ENCODE measurements around the gene QRICH2. TPM values are rescaled to one million over a fixed set of nuclear protein-coding genes. Genes with fewer than 3 reads are reported as not detected.

The QRICH2 gene
- total and polyA plus RNA-seq, 9 of the 15 experiments (the other 6 are each of a cell fraction or from before 2014, with no cell fraction given): 0.03 to 1.6 (median 0.81) TPM

DNA sequence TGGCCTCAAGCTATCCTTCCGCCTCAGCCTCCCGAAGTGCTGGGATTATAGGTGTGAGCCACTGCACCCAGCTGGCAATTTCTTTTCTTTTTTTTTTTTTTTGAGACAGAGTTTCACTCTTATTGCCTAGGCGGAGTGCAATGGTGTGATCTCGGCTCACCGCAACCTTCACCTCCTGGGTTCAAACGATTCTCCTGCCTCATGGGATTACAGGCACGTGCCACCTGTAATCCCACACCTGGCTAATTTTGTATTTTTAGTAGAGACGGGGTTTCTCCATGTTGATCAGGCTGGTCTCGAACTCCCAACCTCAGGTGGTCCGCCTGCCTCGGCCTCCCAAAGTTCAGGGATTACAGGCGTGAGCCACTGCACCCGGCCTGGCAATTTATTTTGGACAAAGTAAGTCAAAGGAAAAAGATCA is 40.5 kb downstream of the QRICH2 start (continued):
- TF ChIP-seq THRAP3 (IDR thresholded peaks at IDR 0.05; ENCODE audit: borderline replicate concordance): 0 out of 2 replicates have a peak, but pooled peaks have one; percentile 70
- 0 out of 2 replicates have a peak, but pooled peaks have one; percentile 1 for TF ChIP-seq ZNF384 (IDR thresholded peaks at IDR 0.05; ENCODE audit: low read depth, low read length)
- TF ChIP-seq ZBTB49 (CRISPR knock-in tag; IDR thresholded peaks at IDR 0.05; ENCODE audit: borderline replicate concordance): 0 out of 2 replicates have a peak, but pooled peaks have one; percentile 17
- TF ChIP-seq, protein P1, sequence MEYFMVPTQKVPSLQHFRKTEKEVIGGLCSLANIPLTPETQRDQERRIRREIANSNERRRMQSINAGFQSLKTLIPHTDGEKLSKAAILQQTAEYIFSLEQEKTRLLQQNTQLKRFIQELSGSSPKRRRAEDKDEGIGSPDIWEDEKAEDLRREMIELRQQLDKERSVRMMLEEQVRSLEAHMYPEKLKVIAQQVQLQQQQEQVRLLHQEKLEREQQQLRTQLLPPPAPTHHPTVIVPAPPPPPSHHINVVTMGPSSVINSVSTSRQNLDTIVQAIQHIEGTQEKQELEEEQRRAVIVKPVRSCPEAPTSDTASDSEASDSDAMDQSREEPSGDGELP (CRISPR knock-in tag; IDR thresholded peaks at IDR 0.05; ENCODE audit: borderline replicate concordance): 0 out of 2 replicates have a peak, but pooled peaks have one; percentile 4
- 0 out of 2 replicates have a peak, but pooled peaks have one; percentile 13 for TF ChIP-seq ZNF696 (CRISPR knock-in tag; conservative IDR thresholded peaks at IDR 0.05)
- TF ChIP-seq MTA3 (IDR thresholded peaks at IDR 0.05; ENCODE audit: borderline replicate concordance): 0 out of 2 replicates have a peak, but pooled peaks have one; percentile 25

Measured in K562 (cell line).